ENCODE measurements around the gene ULK1.

DNA sequence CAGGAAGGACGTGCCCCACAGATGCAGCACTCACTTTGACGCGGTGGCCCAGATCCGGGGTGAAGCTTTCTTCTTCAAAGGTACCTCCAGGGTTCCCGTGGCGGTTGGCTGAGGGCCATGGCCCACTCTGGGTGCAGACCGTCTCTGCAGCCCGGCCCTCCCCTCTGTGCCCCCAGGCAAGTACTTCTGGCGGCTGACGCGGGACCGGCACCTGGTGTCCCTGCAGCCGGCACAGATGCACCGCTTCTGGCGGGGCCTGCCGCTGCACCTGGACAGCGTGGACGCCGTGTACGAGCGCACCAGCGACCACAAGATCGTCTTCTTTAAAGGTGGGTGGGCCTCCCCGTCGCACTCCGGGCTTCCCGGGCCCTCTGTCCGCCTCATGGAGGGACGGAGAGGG, 49.3 kb upstream of the ULK1 start:
- TF ChIP-seq EZH2phosphoT487 (IDR thresholded peaks at IDR 0.05; ENCODE audit: insufficient read depth, low read depth) = no peak
- no peak for TF ChIP-seq EZH2 (IDR thresholded peaks at IDR 0.05; ENCODE audit: insufficient read depth, poor library complexity, severe bottlenecking)

Measured in GM23248 (cell line).